GM08714 (cell line): Measurements from ENCODE around the gene TRAPPC2.

ENCODE experiments used
- H3K4me3 ChIP-seq: fragments of 200-500 bp; sonication (Bioruptor generic); 2 replicates; pipeline ENCODE4 v1.5.1; 2014; ENCODE audit warnings: mild to moderate bottlenecking, low read length, inconsistent platforms
- ZNF274 ChIP-seq: IDR thresholded peaks from 2 replicates; pipeline ENCODE4 v1.6.1; 2012; ENCODE audit warnings: mild to moderate bottlenecking, low read depth, low read length

TRAPPC2 gene

DNA sequence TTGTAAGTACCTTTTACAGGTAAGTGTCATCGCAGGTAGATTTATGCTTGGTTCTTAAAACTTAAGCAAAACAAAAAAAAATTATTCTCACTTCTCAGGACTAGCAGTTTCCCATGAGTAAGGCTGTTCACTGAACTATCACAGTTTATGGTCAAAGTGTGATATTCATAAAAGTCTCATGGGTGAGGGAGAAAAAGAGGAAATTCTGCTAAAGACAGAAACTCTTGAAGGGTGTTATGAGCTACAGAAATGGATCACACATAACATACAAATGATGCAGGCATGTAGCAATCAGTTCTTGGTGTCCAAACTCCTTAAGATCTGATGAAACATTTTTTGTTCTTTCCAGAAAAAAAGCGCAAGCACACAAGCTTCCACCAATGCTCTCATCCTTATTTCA is 37.0 kb downstream of the TRAPPC2 start:
- TF ChIP-seq ZNF274: no peak
- H3K4me3 ChIP-seq: no peak overlapping the region; the same call in 1 of the 2 replicates

GRCh38 chrX:13695601-13696115 is 38.8 kb downstream of the TRAPPC2 start:
- no peak for TF ChIP-seq ZNF274
- H3K4me3 ChIP-seq: peak overlapping the region; percentile 19; the same call in 1 of the 2 replicates

- H3K4me3 ChIP-seq: peak overlapping the region; percentile 49; the same call in 1 of the 2 replicates
- no peak for TF ChIP-seq ZNF274
Observed at GRCh38 chrX:13694983-13695382, 39.4 kb downstream of the TRAPPC2 start.

- H3K4me3 ChIP-seq: peak overlapping the region; percentile 49; the same call in 1 of the 2 replicates
- no peak for TF ChIP-seq ZNF274
Observed at GRCh38 chrX:13694359-13694758, 40.1 kb downstream of the TRAPPC2 start.

DNA sequence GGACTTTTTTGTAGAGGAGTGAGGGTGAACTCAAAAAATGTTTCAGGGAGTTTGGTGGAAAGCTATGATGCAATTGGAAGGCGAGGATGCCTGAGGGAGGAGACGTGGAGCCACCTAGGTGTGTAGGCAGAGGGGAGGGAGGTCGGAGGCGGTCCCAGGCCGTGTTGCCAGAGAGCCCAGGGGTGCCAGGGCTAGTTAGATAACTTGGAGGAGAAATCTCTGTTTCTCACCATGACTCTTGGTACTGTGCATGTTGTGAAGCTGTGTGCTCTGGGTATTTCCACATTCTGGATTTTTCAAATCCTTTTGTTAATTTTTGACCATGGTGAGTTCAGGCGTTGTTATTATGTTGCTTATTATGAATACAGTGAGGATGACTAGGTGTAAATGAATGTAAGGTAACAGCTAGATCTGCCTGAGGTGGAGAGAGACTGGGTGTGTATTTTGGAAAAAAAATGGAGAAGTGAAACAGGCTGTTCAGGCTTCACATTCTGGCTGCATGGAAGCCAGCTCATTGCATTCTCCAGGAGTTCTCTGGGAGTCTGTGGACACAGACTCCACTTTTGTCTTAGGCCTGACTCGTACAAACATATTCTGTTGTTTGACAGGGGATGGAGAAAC is 41.0 kb downstream of the TRAPPC2 start:
- peak overlapping the region; percentile 98; the same call in 1 of the 2 replicates for H3K4me3 ChIP-seq
- TF ChIP-seq ZNF274: no peak

GRCh38 chrX:13692771-13693231 is 41.6 kb downstream of the TRAPPC2 start:
- H3K4me3 ChIP-seq: peak overlapping the region; percentile 98
- no peak for TF ChIP-seq ZNF274

DNA sequence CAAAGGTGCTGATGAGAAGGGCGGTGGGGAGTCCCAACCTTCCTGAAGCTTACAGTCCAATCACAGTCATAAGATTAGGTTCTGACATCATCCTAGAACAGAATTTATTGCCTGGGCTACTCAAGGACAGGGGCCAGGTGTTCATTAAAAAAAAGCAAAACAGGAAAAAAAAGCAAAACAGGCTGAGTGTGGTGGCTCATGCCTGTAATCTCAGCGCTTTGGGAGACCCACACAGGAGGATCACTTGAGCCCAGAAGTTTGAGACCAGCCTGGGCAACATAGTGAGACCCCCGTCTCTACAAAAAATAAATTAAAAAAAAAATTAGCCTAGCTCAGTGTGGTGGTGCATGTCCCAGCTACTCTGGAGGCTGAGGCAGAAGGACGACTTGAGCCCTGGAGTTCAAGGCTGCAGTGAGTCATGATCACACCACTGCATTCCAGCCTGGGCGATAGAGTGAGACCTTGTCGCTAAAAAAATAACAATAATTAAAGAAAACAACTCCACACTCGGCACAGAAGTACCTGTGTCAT is 42.5 kb downstream of the TRAPPC2 start:
- H3K4me3 ChIP-seq: peak overlapping the region; percentile 98
- TF ChIP-seq ZNF274: no peak

DNA sequence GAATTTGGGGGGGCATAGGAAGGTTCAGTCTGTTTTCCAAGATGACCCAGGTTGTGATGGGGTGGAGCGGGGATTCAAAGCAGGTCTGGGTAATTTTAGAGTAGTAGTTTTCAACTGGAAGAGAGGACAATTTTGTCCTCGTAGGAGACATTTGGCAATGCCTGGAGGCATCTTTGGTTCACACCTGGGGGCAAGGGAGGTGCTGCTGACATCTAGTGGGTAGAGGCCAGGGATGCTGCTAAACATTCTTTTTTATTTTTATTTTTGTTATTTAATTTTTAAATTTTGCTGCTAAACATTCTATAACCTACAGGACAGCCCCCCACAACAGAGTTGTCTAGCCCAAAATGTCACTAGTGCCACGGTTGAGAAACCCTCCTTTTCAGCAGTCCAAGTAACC is 43.6 kb downstream of the TRAPPC2 start:
- H3K4me3 ChIP-seq: peak overlapping the region; percentile 98

DNA sequence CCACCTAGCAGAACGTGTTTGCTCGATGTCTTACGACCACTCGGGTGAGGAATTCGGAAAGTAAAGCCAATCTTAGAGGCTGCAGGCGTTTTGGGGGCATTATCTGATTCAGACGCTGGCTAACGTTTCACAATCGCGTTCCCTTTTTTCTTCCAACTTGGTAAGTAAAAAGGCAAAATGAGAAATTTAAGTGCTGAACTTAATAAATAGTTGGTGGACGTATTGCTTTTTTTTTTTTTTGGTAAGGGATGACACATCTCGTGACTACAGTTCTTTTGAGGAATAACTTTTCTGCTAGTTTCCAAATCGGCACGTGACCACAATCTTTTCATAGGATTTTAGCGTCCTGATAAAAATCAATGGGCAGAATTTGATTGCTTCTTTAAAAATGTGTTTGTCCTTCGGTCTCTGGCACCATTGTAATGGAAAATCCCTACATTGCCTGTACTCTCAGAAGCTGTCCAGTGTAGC is 44.6 kb downstream of the TRAPPC2 start:
- TF ChIP-seq ZNF274: no peak
- peak overlapping the region; percentile 98 for H3K4me3 ChIP-seq

More for the DNA sequence above, 43.6 kb downstream of the TRAPPC2 start:
- no peak for TF ChIP-seq ZNF274

- no peak for TF ChIP-seq ZNF274
- peak within 1 kb of the TSS; percentile 98 for H3K4me3 ChIP-seq
Observed at GRCh38 chrX:13688958-13689740, 45.3 kb downstream of the TRAPPC2 start, which contains the start of gene RAB9A. RAB9A (plus strand) TSS chrX:13689128; CDS start chrX:13708747, 19,619 bp downstream.

- no peak for TF ChIP-seq ZNF274
- peak overlapping the region; percentile 98 for H3K4me3 ChIP-seq
Observed at GRCh38 chrX:13688384-13688957, 45.9 kb downstream of the TRAPPC2 start.

DNA sequence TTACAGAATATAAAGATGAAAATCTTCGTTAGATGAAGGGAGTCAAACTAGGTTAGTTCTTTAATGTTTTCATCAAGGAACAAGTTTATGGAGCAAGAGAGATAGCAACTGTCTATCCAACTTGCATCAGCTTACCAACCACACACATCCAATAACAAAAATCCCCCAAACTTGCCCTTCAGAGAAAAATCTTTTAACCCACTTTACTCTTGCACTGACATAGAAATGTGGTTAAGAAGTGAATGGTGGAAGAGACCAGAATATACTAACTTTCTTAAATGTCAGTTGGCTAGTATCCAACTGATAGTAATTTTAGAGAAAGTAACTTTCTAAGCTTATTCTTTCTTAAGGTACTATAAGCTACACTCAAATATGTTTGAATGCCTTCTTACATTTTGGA is 47.2 kb downstream of the TRAPPC2 start:
- TF ChIP-seq ZNF274: no peak
- H3K4me3 ChIP-seq: no peak overlapping the region

GRCh38 chrX:13685126-13685763 is 49.2 kb downstream of the TRAPPC2 start:
- peak overlapping the region; percentile 30 for H3K4me3 ChIP-seq
- TF ChIP-seq ZNF274: no peak
